GM18907 (cell line): ENCODE measurements around the gene CATSPER4.
"Not testable (repeated sequence)": the region's sequence is repeated elsewhere in the genome, so short reads cannot be mapped to it uniquely, and the experiment has no call there.

Source experiments
- ATAC-seq: cut with Tn5 transposase; IDR thresholded peaks from one replicate; pipeline ENCODE4 v1.9.1; 2021; ENCODE audit warnings: mild to moderate bottlenecking, moderate library complexity; ENCODE audit not compliant: unreplicated experiment

Gene CATSPER4

DNA sequence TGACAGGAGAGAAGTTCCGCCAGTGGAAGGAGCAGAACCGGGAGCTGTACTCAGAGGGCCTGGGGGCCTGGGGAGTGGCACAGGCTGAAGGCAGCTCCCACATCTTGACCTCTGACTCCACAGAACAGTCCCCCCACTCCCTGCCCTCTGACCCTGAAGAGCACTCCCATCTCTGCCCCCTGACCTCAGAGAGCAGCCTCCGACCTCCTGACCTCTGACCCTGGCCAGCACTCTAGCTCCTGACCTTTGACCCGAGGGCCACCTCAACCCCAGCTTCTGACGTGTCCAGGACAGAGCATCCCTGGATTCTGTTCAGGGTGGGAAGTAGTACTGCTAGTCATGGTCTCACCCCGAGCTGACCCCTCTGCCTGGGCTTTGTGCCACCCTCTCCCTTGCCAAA lies 1.1 kb upstream of the CATSPER4 start:
- no peak for ATAC-seq

DNA sequence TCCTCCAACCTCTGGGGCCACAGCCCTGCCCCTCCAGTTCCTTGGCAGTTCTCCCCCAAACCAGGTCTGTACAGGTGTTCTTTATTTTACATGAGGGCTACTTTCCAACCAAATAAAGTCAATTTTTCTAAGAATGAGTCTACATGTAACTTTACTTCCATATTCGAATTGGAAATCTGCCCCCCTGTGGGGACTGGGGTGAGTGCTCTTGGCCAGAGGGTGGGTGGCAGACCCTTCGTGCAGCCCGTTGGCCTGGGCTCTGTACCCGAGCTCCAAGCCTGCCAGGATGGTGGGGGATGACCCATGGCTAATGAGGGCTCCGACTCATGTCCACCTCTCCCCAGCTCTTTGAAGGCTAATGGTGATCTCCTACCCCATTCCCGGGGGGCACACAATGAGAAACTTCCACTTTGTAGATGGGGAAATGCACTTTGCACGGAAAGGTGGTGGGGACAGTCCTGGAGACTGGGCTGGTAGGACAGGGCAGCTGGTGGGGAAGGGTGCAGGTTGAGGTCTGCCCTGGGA lies 589 bp upstream of the CATSPER4 start:
- no peak for ATAC-seq

DNA sequence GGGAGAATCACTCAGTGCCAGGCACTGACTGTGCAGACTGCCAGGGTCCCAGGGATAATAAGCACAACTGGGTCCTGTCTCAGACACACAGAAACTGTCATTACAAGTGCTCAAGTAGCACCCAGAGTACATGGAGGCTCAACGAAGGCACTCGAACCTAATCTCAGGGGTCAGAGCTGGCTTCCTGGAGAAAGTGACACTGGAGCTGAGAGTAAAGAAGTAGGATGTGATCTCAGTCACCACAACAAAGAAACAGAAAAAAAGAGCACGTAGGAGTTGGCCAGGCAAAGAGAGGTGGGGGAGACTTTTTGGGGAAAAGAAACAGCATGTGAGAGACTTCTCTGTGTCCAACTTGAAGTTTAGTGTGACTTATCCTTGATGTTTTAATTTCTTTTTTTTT lies 1.3 kb downstream of the CATSPER4 start:
- ATAC-seq = no peak

DNA sequence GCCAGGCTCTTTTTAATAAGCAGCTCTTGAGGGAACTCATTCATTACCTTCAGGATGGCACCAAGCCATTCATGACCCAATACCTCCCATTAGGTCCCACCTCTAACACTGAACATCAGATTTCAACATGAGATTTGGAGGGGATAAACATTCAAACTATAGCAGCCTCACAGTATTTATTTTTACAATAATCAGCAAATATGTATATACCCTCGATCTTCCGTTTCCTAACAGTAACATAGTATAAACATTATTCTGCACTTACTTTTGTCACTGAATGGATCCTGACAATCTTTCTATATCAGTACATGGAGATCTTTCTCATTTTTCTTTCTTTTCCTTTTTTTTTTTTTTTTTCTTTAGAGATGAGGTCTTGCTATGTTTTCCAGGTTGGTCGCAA lies 5.4 kb downstream of the CATSPER4 start:
- ATAC-seq = no peak

DNA sequence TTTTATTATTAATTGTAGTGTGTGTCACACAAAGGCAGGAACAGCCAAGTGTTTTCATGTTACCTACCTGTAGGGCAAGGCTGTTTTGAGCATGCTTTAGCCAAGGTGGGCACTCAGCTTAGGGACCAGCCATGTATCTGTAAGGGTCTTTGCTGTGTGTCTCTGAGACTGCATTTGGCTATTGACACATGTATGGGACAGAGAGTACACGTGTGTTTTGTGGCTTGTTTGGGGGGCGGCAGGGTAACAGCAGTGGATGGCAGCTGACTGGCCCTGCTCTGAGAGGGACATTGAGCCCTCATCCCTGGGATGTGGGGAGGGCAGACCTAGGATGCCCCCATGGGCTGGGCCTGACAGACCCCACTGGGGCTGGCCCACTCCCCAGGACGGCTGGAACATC lies 6.9 kb downstream of the CATSPER4 start:
- no peak for ATAC-seq

DNA sequence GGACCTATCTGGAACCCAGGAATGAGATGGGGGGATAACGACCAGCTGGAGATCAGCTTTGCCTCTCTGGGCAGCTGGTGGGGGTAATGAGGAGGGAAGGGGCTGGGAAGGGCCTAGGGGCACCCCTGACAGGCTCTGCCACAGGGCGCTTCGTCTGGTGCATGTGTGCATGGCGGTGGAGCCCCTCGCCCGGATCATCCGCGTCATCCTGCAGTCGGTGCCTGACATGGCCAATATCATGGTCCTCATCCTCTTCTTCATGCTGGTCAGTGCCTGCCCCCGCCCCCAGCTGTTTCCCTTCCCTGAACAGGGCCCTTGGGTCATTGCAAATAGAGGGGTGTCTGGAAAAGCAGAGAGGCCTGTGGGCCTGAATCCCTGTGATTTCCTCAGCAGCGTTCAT lies 7.4 kb downstream of the CATSPER4 start:
- no peak for ATAC-seq

DNA sequence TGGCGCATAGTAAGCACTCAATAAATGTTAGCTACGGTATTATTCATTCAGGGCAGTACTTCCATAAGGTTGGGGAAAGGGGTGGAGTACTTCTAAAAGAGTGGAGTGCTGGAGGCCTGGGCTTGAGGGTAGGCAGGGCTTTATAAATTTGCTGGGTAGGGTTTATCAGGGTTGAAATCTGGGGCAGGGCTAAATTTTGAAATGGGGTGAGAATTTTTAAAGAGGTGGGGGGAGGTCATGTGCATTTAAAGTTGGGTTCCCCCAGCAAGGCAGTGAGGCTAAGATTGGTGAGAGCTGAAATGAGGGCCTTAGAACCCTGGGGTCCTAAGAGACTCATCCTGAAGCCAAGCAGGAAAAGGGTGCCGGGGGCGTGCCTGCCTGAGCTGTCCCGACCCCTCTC lies 10.0 kb downstream of the CATSPER4 start:
- ATAC-seq = no peak

DNA sequence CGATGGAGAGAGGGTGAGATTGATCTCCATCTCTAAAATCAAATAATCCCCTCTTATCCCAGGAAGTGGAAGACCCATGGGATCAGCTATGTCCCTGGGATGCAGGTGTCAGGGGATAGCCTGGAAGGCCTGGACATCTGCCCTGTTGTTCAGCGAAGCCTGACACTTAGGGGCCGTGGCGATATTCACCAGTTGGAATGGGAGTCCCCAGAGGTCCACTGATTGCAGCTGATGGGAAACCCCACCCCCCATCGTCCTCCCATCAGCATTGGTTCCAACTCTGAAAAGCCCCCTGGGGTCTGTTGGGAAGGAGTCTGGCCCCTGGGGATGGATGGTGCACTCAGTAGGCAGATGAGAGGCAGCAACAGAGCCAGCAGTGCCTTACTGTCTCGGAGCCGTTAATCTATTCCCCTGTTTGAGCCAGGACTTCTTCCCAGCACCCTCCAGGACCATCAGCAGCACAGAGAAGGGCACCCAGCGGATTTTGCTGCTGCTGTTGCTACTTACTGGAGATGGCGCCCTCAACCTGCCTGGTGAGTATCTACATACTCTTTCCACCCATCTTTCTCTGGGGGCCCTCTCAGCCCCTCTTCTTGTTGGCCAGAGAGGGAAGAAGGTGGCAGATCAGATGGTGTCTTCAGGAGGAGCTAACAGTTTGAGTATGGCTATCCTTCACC lies 13.4 kb downstream of the CATSPER4 start:
- ATAC-seq = no peak

DNA sequence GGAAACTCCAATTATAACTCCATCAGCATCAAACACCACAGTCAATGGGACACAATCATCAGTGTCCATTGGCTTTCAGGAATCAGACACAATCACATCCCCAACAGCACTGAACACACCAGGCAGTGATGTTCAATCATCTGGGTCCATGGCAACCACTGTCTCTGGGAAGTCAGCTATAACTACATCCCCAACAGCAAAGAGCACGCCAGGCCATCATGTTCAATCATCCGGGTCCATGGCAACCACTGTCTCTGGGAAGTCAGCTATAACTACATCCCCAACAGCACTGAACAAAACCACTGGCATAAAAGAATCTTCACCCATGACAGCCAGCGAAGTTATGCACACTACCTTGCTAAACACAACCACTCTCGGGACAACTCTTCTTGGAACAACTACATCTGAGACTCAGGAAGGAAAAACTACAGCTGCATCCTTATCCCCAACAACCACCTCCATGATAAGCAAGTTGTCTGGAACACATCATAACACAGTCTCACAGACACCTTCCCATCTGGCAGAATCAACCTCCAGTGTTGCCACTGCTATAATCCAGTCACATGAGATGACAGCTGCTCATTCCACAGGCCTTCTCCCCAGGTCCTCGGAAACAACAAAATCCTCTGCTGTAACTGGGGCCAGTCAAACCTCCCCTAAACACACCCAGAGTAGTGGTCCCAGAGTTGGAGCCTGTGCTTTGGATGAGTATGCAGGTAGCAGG lies 19.9 kb downstream of the CATSPER4 start:
- no peak for ATAC-seq

DNA sequence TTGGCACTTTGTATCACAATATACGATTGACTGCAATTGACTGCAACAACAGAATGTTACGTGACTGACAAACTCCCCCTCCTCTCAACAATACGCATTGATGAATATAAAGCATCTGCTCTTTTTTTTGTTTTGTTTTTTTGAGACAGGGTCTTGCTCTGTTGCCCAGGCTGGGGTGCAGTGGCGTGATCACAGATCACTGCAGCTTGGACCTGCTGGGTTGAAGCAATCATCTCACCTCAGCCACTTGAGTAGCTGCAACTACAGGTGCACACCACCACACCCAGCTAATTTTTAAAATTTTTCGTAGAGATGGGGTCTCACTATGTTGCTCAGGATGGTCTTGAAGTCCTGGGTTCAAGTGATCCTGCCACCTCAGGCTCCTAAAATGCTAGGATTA lies 22.3 kb downstream of the CATSPER4 start:
- no peak for ATAC-seq

DNA sequence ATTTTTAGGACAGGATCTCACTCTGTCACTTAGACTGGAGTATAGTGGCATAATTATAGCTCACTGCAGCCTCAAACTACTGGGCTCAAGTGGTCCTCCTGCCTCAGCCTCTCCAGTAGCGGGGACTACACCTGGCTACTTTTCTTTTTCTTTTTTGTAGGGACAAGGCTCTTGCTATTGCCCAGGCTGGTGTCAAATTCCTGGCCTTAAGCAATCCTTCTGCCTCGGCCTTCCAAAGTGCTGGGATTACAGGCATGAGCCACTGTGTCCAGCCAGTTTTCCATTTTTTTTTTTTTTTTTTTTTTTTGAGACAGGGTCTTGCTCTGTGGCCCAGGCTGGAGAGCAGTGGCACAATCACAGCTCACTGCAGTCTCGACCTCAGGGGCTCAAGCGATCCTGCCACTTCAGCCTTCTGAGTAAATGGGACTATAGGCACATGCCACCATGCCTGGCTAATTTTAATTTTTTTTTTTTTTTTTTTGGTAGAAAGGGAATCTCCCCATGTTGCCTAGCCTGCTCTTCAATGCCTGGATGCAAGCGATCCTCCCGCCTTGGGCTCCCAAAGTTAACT lies 23.0 kb downstream of the CATSPER4 start:
- ATAC-seq = no peak

DNA sequence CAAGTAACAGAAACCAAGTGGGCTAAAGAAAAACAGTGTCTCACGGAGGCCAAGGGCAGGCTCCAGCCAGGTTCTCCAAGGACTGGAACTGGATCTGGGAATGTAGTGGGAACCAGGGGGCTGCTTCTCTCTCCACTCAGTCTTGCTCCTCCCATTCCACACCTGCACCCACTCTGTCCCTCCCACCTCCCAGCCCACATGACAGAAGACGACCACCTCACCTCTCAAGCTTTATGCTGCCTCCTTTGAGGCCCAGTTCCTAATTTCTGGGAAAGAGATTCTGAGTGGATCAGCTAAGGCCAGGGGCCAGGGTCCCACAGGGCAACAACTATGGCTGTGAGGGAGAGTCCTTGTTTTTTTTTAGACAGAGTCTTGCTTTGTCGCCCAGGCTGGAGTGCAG lies 24.8 kb downstream of the CATSPER4 start:
- ATAC-seq = no peak

DNA sequence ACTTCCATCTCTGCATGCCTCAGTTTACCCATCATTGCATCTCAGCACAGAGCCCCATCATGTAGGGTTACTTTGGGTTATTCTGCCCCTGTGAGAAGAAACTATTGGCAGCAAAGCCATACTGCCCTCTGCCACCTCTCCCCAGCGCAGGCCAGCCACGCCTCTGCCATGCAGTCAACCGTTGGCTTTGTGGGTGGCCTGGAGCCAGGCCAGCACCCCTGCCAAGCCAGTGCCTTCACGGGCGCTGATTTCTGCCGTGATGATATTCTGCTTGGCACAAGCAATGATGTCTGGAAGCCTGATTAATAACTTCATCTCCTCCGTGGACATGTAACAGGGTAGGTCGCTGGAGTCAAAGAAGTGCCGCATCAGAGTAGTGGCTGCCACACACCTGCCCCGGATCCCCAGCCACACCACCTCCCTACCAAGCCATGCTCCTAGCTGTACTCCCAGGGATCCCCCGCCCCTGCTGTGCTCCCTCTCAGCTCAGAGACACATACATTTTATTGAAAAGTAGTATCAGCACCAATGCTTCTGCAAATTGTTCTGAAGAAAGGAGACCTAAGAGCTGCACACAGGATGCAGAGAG lies 28.6 kb downstream of the CATSPER4 start:
- ATAC-seq = no peak

DNA sequence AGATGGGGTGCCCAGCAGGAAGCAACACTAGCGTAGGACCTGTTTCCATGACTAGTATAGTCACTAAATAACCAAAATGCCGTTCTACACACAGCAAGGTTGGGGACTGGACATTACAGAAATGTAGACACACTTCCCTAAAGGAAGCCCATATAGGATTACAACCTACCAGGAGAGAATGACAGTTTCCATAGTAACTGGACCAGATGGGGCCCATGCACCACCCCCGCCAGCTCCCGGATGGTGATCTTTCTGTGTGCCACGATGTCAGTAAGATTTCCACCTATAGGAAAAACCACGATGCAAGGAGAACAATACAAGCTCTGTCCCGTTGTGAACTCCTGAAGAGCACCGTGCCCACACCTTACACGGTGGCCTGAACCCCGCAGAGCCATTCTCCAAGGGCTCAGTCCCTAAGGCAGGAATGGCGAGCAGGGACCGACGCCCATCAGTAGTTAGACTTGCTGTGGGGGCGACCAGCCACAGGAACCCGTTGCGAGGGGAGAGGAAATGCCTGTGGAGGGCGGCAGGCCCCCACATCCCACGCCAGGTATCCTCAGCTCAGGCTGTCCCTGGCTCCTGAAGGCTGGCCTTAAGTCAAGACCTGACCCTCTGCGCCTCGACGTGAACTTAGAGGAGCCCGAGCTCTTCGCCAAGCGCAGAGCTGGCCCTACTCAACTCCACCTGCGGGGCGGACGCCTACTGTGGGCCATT lies 30.0 kb downstream of the CATSPER4 start:
- no peak for ATAC-seq

DNA sequence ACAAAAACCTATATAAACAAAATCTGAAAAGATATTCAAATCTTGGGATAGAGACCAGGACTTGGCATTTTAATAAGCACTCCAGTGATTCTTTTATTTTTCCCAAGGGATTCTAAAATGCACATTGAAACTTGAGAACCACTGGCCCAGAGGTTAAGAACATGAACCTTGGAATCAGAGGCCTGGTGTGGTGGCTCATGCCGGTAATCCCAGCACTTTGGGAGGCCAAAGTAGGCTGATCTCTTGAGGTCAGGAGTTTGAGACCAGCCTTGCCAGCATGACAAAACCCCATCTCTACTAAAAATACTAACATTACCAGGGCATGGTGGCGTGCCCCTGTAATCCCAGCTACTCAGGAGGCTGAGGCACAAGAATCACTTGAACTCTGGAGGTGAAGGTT lies 30.7 kb downstream of the CATSPER4 start:
- no peak for ATAC-seq

DNA sequence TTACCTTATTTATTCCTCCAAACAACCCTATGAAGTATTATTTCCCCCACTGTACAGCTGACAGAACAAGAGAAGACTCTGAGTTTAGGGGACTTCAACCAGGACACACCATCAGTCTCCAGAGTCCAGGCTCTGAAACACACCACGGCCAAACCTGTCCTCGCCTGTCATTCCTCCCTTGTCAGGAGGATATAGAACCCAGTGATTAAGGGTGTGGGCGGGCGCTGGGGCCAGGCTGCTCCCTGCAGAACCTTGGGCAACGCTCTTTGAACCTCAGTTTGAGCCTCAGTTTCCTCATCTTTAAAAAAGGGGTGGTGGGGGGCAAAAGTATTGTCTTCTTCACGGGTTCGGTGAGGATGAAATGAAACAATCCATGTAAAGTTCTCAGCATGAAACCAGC lies 34.2 kb downstream of the CATSPER4 start:
- ATAC-seq = no peak

DNA sequence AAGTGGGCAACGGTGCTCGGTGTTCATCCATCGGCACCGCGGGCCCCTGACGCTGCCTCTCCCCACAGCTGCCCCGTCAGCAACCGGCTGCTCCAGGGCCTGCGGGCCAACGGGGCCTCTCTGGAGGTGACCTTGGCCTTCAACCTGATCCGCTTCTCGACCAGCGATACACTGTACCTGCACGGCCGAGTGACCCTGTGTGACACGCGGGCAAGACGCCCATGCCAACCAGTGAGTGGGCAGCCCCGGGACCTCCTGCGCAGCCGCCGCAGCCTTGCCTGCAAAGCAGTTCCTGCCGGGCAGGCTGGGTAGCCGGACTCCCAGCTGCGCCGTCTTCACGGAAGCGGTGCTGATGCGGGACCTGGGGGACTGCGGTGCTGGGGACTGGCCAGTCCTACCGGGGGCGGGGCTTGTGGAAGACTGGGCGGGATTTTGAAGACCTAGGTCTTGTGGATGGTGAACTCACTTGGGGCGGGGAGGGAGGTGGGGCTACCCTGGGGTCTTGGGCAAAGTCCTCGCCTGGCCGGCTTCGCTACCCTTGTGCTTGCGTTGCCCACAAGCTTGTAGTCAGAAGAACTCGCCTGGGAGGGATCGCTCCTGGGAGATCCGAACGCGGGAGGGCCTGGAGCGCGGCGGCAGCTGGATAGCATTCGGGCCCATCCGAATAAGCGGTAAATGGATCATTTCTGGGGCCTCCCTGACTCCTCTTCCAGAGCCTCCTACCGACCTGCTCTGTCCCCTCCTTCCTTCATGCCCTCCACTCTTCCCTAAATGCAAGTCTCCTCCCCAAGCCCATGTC lies 34.8 kb downstream of the CATSPER4 start:
- no peak for ATAC-seq

DNA sequence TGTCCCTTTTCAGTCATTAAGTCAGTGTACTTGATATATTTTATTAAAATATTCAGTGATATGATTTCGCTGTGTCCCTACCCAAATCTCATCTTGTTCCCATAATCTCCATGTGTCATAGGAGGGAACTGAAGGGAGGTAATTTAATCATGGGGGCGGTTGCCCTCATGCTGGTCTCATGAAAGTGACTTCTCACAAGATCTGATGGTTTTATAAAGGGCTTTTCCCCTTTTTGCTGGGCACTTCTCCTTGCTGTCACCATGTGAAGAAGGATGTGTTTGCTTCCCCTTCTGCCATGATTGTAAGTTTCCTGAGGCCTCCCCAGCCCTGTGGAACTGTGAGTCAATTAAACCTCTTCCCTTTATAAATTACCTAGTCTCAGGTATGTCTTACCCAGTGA lies 40.3 kb downstream of the CATSPER4 start:
- not testable (repeated sequence) for ATAC-seq

DNA sequence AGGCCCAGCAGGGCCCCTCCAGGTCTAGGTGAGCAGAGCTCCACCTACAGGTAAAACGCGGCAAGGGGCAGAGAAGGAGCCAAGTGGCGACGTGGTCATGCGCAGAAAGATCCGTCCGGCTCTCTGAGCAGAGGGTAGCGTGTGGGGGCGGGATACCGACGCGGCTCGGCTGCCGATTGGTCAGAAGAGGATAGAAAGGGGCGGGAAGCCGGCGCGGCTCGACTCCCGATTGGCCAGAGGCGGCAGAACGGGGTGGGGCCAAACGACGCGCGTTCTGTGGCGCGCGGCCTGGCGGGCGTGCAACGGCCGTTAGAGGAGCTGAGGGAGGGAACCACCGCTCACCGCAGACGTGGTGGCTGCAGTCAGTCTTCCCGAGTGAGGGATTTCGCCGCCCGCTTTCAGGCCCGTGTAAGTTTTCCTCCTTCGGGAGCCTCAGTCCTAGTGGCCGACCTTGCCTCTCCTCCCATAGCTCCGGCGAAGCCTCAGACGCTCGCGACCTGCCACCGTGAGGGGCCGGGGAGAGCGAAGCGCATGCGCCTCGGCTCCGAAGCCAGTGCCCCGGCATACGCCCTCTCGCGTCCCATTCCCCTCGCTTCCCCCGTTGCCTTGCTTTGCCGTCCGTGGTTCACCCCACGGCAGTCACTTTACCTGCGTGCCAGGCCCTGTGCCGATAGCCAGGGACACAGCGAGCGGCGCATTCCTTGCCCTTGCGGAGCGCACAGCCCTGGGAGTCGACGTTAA lies 43.7 kb downstream of the CATSPER4 start, which contains the start of gene CEP85:
CEP85 (plus strand) TSS at position 298 of the 741 bp plus-strand sequence. CDS start 5,584 bp downstream, outside the sequence.
- ATAC-seq = peak; percentile 92
